DMS53 treated with DMSO at 0.1 percent for 48 hours (cell line): Measurements from ENCODE around the gene NEURL2.
A peak's percentile ranks its signal among the peaks of the same experiment; 100 is the strongest.

Source experiments
- DNase-seq: peaks from one replicate; lab custom pipeline; 2025; ENCODE audit not compliant: unreplicated experiment; lab: John Stamatoyannopoulos, UW

The NEURL2 gene

DNA sequence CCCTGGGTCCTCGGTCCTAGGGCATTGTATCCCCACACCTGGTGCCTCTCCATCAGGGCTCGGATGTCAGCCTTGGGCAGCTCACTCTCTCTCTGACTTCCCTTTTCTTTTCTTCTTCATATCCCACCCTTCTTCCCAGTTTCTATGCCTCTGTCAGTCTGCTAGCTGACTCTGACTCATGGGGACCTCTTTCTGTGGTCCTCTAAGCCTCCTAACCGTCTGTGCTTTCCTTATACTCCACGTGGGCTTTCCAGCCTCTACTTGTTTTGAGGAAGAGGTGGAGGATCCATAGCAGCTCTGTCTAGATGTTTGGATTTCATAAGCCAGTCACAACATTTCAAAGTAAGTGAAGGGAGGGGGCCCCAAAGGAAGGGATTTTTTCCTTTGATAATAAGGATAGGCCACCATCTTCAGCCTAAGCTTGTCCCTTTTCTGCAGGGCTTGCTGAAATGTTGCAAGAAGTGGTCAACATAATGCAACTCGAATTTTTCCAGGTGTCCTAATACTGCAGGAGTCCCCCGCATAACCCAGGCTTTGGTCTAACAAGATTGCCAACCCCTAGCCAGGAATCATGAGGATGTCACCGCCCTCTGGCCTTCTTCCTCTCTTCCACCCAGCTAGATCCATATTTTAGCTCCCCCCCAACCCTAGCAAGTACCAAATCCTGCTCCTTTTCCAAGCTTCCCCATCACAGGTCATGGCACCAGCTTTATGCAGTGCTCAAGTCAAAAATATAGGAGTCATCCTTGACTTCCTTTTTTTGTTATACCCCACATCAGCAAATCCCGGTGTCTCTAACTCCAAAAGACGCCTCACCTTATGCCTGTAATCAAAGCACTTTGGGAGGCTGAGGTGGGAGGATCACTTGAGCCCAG, 29.7 kb upstream of the NEURL2 start:
- no peak for DNase-seq

DNA sequence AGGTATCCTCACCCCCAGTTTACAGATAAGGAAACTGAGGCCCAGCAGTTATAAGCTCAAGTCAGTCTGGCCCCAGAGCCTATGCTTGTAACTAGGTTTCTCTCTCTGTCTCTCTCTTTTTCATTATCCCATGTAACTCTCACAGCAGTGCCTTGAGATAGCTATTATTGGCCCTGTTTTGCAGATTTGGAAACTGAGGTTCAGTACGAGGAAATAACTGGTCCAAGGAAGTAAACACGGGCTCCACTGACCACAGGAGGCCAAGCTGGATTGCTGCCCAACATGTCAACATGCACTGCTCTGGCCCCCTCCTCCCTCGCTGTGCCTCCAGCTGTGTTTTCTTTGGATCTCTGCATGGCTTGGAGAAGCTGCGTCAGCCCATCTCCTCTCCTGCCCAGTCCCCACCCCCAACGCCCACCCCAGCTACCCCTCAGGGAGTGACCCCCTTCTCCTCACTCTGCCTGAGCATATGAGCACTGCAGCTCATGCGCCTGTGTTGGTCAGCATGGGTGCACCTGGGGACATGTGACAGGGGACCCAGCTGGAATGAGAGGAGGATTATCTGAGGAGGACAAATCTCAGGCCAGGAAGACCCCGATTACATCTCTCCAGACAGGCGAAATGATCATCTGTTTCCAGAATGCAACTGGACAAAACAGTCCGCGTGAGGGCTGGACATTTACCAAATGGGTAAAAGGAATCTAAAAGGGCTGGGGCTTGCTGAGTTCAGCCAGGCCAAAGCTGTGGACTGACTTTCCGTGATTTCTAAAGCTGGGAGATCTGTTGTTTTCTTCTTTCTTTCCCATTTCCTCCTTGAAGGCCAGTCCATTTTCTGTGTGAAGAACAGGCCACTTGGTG, 28.8 kb upstream of the NEURL2 start:
- DNase-seq, result no peak

DNA sequence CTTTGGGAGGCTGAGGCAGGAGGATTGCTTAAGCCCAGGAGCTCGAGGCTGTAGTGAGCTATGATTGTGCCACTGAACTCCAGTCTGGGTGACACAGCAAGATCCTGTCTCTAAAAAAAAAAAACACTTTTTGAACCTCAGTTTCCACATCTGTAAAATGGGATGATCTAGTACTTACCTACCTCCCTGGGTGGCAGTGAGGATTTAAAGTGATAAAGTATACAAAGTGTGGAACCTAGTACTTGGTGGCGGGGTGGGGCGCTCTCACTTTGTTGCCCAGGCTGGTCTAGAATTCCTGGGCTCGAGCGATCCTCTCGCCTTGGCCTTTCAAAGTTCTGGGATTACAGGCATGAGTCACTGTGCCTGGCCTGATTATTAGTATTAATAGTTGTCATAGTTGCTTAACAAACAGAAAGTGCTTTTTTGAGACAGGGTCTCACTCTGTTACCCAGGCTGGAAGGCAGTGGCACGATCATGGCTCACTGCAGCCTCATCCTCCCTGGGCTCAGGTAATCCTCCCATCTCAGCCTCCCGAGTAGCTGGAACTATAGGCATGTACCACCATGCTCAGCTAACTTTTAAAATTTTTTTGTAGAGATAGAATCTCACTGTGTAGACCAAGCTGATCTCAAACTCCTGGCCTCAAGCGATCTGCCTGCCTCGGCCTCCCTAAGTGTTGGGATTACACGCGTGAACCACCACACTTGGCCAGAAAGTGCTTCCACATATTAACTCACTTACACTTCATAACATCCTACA, 27.9 kb upstream of the NEURL2 start:
- DNase-seq, result no peak

DNA sequence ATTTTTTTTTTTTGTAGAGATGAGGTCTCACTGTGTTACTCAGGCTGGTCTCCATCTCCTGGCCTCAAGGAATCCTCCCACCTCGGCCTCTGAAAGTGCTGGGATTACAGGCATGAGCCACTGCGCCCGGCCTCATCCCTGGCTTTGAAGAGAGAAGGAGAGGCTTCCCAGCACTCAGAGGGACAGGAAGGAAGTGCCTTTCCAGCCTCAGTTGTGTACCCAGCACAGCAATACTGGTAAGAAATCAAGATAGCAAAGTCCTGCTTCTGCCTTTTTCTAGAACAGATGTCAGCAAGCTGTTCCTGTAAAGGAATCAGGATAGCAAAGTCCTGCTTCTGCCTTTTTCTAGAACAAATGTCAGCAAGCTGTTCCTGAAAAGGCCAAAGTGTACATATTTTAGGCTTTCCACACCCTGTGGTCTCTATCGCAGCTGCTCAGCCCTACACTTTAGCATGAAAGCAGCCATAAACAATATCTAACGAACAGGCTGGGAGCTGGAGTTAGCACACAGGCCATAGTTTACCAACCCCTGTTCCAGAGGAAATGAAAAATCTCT, 27.3 kb upstream of the NEURL2 start:
- no peak for DNase-seq

- DNase-seq, result no peak
Observed at GRCh38 chr20:45917790-45918141, 26.8 kb upstream of the NEURL2 start.

DNA sequence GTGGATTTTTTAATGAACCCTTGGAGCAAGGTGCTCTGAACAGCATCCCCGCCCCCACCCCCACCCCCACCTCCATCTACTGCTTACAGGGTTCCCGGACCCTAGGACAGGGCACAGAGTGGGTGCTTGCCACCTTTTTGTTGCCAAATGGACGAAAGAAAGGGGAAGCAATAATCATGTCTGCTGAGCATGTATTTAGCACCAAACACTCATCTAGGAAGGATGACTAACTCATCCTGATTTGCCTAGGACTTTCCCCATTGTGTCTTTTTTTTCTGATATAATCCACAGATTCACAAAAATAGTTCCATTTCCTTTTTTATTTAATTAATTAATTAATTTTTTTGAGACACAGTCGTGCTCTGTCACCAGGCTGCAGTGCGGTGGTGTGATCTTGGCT, 22.1 kb upstream of the NEURL2 start:
- no peak for DNase-seq

DNA sequence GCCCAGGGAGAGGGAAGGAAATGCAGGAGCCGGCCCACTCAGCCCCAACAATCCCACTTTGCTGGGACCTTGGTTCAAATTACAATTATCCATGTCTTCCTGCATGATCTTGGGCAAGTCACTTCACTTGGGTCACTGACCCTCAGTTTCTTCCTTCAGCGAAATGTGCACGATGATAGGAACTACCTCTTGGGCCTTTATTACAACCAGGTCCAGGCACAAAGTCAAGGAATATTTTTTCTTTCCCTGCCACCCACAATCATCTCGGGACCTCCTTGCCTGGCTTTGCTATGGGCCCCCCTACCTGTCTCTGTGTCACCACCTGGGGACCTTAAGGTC, 21.3 kb upstream of the NEURL2 start:
- no peak for DNase-seq

DNA sequence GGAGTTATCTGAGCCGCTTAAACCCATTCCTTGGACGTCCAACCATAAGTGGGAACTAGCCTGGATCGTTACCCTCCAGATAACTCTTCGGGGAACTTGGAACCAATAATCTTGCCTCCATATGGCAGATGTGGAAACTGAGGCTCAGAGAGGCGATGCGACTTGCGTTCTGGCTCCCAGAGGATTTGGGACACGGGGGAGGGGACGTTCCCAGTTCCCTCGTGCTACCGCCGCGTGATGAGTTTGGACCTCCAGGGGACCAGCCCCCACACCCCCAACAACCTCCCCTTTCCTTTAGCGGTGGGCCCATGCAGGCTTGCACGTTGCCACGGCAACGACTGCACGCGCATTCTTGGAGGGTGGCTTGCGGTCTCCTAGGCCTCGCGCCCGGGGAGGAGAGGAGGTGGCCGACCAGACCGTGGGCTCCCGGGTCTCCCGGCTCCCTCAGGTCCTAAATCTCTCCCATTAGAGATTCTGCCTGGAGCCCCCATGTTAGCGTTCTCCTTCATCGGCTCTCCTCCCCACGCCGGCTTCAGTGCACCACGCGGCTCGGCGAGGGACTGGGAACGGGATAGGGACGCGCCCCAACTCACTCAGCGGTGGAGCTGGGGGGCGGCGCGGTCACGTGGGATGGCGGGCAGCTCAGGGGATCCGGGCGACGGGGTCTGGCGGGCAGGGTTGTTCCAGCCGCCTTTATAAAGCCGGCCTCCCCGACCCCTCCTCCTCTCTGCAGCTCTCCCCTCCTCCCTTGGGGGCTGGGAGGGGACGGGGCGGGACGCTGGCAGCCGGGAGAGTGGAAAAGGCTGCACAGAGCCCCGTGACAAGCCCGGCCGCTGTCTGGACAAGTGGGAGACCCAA, 20.7 kb upstream of the NEURL2 start, which contains the start of gene PLTP:
PLTP (minus strand) TSS at position 670 of the 858 bp plus-strand sequence. CDS start 703 bp downstream, outside the sequence.
- no peak for DNase-seq

DNA sequence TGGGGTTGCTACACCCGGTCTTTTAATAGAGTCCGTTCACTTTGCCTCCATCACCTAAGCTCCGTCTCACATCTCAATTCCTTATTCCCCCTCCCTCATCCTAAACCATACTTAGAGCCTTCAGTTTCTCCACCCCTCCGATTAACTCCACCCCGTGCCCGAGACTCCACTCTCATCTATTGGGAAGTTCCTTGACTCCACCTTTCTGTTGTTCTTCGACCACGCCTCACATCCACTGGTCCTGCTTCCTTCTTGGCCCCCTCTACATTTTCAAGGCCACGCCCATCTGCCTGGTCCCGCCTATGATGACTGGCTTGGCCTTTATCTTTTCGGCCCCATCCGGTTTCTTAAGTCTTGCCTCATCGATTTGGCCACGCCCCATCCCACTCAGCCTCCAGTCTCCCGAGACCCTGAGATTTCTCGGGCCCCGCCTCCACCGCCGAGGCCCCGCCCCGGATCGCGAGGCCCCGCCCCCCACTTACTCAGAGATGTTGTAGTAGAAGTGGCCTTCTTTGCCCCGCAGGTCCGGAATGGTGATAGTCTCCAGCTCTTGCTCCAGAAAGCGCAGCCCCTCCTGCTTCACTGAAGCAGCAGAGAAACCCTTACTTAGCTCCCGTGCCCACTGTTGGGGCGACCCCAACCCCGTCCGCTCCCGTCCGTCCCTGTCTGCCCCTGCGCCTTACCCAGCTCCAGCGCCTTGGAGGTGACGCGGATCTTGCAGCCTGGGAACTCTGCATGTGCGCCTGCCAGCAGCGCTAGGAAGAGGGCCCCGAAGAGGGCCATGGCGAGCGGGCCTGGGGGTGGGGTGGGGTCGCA, 19.9 kb upstream of the NEURL2 start:
- DNase-seq, result peak; percentile 83

DNA sequence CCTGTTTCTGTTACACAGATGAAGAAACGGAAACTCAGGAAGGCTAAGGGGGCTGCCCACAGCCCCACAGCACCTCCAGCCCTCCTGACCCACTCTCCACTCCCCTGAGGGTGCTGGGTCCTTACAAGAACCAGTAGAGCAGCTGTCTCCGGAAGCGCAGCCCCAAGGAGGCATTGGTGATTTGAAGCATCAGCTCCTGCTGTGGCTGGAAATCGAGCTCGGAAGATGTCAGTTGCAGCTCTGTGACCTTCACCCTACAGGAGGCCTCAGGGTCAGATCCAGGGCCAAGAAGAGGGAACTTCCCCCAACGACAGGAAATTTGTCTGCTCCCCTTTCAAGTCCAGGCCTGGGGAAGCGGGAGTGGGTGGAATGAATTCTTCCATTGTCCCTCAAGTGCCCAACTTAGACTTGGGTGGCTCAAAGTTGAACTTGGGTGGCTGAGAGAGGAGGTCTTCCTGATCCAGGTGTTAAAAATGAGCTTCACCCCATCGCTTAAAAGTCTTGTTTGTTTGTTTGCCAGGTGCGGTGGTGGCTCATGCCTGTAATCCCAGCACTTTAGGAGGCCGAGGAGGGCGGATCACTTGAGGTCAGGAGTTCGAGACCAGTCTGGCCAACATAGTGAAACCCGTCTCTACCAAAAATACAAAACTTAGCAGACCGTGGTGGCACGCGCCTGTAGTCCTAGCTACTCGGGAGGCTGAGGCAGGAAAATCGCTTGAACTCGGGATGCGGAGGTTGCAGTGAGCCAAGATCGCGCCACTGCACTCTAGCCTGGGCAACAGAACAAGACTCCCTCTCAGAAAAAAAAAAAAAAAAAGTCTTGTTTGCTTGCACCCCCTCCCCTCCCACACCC, 19.0 kb upstream of the NEURL2 start:
- no peak for DNase-seq

DNA sequence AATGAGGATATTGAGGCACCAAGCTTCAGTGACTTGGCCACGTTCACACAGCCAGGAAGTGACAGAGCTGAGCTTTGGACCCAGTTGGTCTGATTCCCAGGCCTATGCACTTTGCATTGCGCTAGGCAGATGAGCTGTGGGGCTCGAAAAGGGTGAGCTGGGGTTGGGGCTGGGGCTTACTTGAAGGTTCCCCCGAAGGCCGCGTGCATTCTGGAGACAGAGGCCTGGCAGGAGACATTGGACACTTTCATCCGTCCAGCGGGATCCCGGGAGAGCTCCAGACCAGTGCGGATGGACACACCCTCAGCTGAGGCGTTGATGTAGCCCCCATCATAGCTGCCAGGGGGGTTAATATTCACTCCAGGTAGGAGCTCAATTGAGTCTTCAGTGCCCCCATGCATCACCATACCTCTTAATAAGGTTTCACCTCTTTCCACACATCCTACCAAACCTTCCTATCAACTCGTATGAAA, 18.4 kb upstream of the NEURL2 start:
- no peak for DNase-seq

- DNase-seq, result no peak
Observed at GRCh38 chr20:45908084-45908483, 17.1 kb upstream of the NEURL2 start.

GRCh38 chr20:45907219-45907948, 16.4 kb upstream of the NEURL2 start:
- no peak for DNase-seq

GRCh38 chr20:45905505-45906079, 14.6 kb upstream of the NEURL2 start:
- no peak for DNase-seq

- no peak for DNase-seq
Observed at GRCh38 chr20:45904583-45905504, 13.8 kb upstream of the NEURL2 start.

DNA sequence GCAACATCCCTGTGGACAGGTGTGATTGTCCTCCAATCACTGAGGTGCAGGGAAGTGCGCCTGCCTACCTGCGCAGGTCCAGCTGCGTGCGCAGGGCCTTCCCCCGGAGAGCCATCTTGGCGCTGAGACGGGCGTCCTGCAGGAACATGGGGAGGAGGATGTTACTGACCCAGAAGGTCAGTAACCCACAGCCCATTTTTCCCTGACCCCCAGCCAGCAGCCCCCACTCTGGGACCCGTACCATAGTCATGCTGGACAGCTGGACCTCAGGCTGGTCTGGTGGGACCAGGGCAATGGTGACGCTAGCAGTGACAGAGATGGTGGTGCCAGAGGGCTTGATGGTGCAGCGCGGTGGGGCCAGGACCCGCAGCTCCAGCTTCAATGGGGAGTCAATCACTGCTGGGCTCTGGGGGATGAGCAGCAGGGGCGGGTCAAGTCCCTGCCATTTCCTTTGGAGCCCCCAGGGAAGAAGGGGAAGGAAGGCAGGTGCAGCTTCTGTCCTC, 11.2 kb upstream of the NEURL2 start:
- DNase-seq, result no peak
